Smooth muscle cell (in vitro differentiated cells): ENCODE results near the gene PRM1. TPM values are rescaled to one million over a fixed set of nuclear protein-coding genes. Genes with fewer than 3 reads are reported as not detected.

Experiments
- DNase-seq: peaks from one replicate; lab custom pipeline; 2025; ENCODE audit not compliant: unreplicated experiment; lab: John Stamatoyannopoulos, UW
- H2AFZ ChIP-seq: fragments of 200-600 bp; sonication (generic); 2 replicates; pipeline ENCODE4 v1.6.0; 2016; ENCODE audit warnings: antibody characterized with exemption, low read depth, mild to moderate bottlenecking
- H3F3A ChIP-seq: fragments of 200-600 bp; sonication (generic); 2 replicates; pipeline ENCODE4 v1.6.0; 2017; ENCODE audit warnings: antibody characterized with exemption, low read depth
- H3K27ac ChIP-seq: fragments of 200-600 bp; sonication (generic); 2 replicates; pipeline ENCODE4 v1.5.1; 2016; ENCODE audit warnings: low read depth, mild to moderate bottlenecking
- H3K27me3 ChIP-seq: fragments of 200-600 bp; sonication (generic); 2 replicates; pipeline ENCODE4 v1.6.1; 2016; ENCODE audit warnings: low read depth, mild to moderate bottlenecking
- H3K36me3 ChIP-seq: fragments of 200-600 bp; sonication (generic); 2 replicates; pipeline ENCODE4 v1.5.1; 2016; ENCODE audit warnings: low read depth
- H3K4me1 ChIP-seq: fragments of 200-600 bp; sonication (generic); 2 replicates; pipeline ENCODE4 v1.5.1; 2016; ENCODE audit warnings: low read depth
- H3K4me2 ChIP-seq: fragments of 200-600 bp; sonication (generic); 2 replicates; pipeline ENCODE4 v1.6.0; 2016; ENCODE audit warnings: mild to moderate bottlenecking
- H3K4me3 ChIP-seq: fragments of 200-600 bp; sonication (generic); 2 replicates; pipeline ENCODE4 v1.5.1; 2016; ENCODE audit warnings: mild to moderate bottlenecking
- H3K79me2 ChIP-seq: fragments of 200-600 bp; sonication (generic); 2 replicates; pipeline ENCODE4 v1.6.0; 2016; ENCODE audit warnings: low read depth, mild to moderate bottlenecking
- H3K9ac ChIP-seq: fragments of 200-600 bp; sonication (generic); 2 replicates; pipeline ENCODE4 v1.6.0; 2016; ENCODE audit warnings: low read depth
- H3K9me3 ChIP-seq: fragments of 200-600 bp; sonication (generic); replicated peaks from 2 replicates; pipeline ENCODE4 v1.5.1; 2016; ENCODE audit warnings: low read depth
- H4K20me1 ChIP-seq: fragments of 200-600 bp; sonication (generic); 2 replicates; pipeline ENCODE4 v1.6.0; 2016; ENCODE audit warnings: low read depth
- WGBS: methylation state at CpG from one replicate; pipeline ENCODE4 v1.1.7; 2016; ENCODE audit warnings: low lambda C conversion rate; 5-methylcytosine and 5-hydroxymethylcytosine counted together
- polyA plus RNA-seq: library from polyadenylated mRNA; unstranded; fragments of >200 nt; fragmentation: Nextera tagmentation; extraction: Ambion mirVana; gene quantifications from 2 replicates; pipeline ENCODE4 v1.2.1, GENCODE V29; 2016
- total RNA-seq: library from RNA; depleted of rRNA; stranded (reverse); fragments of >200 nt; gene quantifications from 2 replicates; pipeline ENCODE4 v1.2.3, GENCODE V29; 2014
- TF ChIP-seq, protein P1 (sequence below): fragments of 200-600 bp; sonication (generic); IDR thresholded peaks from 2 replicates; pipeline ENCODE4 v1.5.1; 2017; ENCODE audit warnings: borderline replicate concordance, mild to moderate bottlenecking, antibody characterized with exemption; ENCODE audit not compliant: insufficient read depth, poor library complexity, severe bottlenecking

The PRM1 gene, protein sequence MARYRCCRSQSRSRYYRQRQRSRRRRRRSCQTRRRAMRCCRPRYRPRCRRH
- total RNA-seq (not detected in 2 replicates), polyA plus RNA-seq (not detected in 2 replicates)

DNA sequence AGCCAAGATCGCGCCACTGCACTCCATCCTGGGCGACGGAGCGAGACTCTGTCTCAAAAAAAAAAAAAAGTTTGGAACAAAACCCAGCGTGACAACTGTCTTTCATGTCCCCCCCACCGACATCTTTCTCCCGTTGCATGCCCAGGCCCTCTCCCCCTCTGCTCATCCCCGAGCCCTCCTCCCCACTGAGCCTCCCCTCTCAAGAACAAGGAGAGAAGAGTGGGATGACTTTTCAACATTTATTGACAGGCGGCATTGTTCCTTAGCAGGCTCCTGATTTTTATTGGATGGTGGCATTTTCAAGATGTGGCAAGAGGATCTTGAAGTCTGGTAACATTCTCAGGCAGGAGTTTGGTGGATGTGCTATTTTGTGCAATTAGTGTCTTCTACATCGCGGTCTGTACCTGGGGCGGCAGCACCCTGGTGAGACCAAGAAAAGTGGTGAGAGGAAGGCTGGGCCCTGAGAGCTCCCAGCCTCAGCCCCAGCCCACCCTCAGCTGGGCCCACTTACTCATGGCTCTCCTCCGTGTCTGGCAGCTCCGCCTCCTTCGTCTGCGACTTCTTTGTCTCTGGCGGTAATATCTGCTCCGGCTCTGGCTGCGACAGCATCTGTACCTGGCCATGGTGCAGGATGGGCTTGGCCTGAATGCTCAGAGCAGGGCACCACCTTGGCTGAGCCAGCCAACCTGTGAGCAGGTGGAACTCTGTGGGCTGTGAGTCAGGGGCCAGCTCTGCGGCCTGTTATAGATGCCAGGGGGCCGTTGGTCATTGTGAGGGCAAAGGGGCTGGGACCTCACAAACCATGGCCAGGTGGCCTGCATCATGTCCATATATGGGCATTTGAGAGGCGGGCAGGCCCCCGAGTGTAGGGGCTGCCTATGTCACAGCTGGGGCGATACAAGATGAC is at the start of gene PRM1:
Gene PRM1, minus strand, starts transcription at position 715 of the 907 bp plus-strand sequence. Its CDS starts 92 bp downstream, at position 623.
- WGBS = 86% methylated on average over 23 of the region's 25 CpGs
- no peak within 1 kb of the TSS for H3K9ac ChIP-seq

DNA sequence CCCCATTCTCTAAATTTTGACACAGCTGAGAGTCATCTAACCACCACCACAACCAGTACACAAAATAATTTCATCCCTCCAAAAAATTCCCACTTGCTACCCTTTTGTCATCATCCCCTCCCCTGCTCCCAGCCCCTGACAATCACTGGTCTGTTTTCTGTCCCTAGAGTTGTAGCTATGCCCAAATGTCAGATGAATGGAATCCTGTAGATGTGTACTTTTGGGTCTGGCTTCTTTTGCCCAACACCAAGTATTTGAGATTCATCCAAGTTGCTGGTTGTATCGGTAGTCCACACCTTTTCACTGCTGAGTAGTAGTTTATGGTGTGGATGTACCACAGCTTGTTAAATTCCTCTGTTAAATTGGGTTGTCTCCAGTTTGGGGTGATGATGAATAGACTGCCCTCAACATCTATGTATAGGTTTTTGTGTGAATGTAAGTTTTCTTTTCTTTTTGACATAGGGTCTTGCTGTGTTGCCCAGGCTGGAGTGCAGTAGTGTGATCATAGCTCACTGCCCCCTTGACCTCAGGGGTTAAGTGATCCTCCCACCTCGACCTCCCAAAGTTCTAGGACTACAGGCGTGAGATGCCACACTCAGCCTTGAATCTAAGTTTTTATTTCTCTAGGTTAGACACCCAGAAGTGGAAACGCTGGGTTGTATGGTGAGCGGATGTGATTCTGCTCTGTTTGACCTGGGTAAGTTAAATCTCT is 49.6 kb upstream of the PRM1 start:
- no peak overlapping the region for H3K9ac ChIP-seq
- TF ChIP-seq, protein P1, sequence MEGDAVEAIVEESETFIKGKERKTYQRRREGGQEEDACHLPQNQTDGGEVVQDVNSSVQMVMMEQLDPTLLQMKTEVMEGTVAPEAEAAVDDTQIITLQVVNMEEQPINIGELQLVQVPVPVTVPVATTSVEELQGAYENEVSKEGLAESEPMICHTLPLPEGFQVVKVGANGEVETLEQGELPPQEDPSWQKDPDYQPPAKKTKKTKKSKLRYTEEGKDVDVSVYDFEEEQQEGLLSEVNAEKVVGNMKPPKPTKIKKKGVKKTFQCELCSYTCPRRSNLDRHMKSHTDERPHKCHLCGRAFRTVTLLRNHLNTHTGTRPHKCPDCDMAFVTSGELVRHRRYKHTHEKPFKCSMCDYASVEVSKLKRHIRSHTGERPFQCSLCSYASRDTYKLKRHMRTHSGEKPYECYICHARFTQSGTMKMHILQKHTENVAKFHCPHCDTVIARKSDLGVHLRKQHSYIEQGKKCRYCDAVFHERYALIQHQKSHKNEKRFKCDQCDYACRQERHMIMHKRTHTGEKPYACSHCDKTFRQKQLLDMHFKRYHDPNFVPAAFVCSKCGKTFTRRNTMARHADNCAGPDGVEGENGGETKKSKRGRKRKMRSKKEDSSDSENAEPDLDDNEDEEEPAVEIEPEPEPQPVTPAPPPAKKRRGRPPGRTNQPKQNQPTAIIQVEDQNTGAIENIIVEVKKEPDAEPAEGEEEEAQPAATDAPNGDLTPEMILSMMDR = no peak
- peaks cover 13% of the 10 kb centered on the region for H3K4me1 ChIP-seq
- no peaks in the 10 kb centered on the region for H3K27me3 ChIP-seq
- no peaks in the 10 kb centered on the region for H3K79me2 ChIP-seq
- H3K27ac ChIP-seq = no peak overlapping the region
- no peak overlapping the region for H3K4me3 ChIP-seq
- H2AFZ ChIP-seq = no peak overlapping the region
- no peaks in the 10 kb centered on the region for H3K36me3 ChIP-seq
- no peaks in the 10 kb centered on the region for H3K9me3 ChIP-seq
- no peak for DNase-seq
- H3F3A ChIP-seq = peaks cover 12% of the 10 kb centered on the region
- no peak overlapping the region for H3K4me2 ChIP-seq
- no peaks in the 10 kb centered on the region for H4K20me1 ChIP-seq
- WGBS = 89% methylated on average over 5 of the region's 5 CpGs

More for the DNA sequence above, at the start of gene PRM1:
- H3K36me3 ChIP-seq = no peaks in the 10 kb centered on the region
- no peak within 1 kb of the TSS for H3K4me3 ChIP-seq
- no peak for DNase-seq
- no peaks in the 10 kb centered on the region for H3K79me2 ChIP-seq
- no peaks in the 10 kb centered on the region for H3K4me1 ChIP-seq
- H3K4me2 ChIP-seq = no peak within 1 kb of the TSS
- no peaks in the 10 kb centered on the region for H3K27me3 ChIP-seq
- H2AFZ ChIP-seq = no peak within 1 kb of the TSS
- H3K9me3 ChIP-seq = no peaks in the 10 kb centered on the region
- H3K27ac ChIP-seq = no peak within 1 kb of the TSS
- H4K20me1 ChIP-seq = no peaks in the 10 kb centered on the region
- TF ChIP-seq, protein P1 = no peak
- H3F3A ChIP-seq = no peaks in the 10 kb centered on the region

DNA sequence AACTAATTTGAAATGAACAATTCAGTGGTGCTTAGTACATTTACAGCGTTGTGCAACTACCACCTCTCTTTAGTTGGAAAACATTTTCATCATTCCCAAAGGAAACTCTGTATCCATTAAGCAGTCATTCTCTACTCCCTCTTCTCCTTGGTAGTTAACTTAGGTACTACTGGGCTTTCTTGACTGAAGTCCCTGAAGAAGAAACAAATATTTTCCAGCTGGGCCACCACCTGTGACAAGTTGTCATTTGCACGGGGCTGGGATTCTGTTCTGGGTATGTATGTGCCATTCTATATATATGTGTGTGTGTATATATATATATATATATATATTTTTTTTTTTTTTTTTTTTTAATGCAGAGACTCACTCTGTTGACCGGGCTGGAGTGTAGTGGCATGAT is 48.8 kb upstream of the PRM1 start:
- Histone ChIP-seq H3F3A (peaks cover 12% of the 10 kb centered on the region), H3K4me3 (no peak overlapping the region), H2AFZ (no peak overlapping the region), H3K4me1 (peaks cover 13% of the 10 kb centered on the region), H3K9me3 (no peaks in the 10 kb centered on the region), H3K27me3 (no peaks in the 10 kb centered on the region), H3K79me2 (no peaks in the 10 kb centered on the region), H3K27ac (peak overlapping the region; percentile 18), H4K20me1 (no peaks in the 10 kb centered on the region), H3K9ac (no peak overlapping the region), H3K36me3 (no peaks in the 10 kb centered on the region), H3K4me2 (no peak overlapping the region)
- 90% methylated on average over 3 of the region's 3 CpGs for WGBS
- no peak for DNase-seq
- TF ChIP-seq, protein P1 = no peak
